ENCODE results near the gene ARHGEF37.

GRCh38 chr5:149610589-149611255, 29.4 kb downstream of the ARHGEF37 start:
- TF ChIP-seq CTCF (IDR thresholded peaks at IDR 0.05): no peak
- no peak for TF ChIP-seq POLR2A (IDR thresholded peaks at IDR 0.05)
